IPS DF 4.7 (cell line): ENCODE results near the gene TEX14.

Experiments
- DNase-seq: peaks from one replicate; pipeline ENCODE4 v3.0.0-alpha.2; 2013; ENCODE audit warnings: low spot score; ENCODE audit errors: extremely low read depth

Gene TEX14

GRCh38 chr17:58527306-58527705, 164.5 kb downstream of the TEX14 start:
- no peak for DNase-seq

- DNase-seq = no peak
Observed at GRCh38 chr17:58525239-58525638, 166.6 kb downstream of the TEX14 start.

GRCh38 chr17:58521680-58522079, 170.2 kb downstream of the TEX14 start:
- DNase-seq = no peak

GRCh38 chr17:58520843-58521430, 170.9 kb downstream of the TEX14 start:
- DNase-seq = no peak

- DNase-seq = peak; percentile 98
Observed at GRCh38 chr17:58517928-58518609, 173.8 kb downstream of the TEX14 start.

GRCh38 chr17:58517378-58517927, 174.4 kb downstream of the TEX14 start:
- DNase-seq = no peak

- DNase-seq = no peak
Observed at GRCh38 chr17:58516644-58517377, 175.0 kb downstream of the TEX14 start.

GRCh38 chr17:58515286-58515685, 176.6 kb downstream of the TEX14 start:
- DNase-seq = no peak

GRCh38 chr17:58514770-58515157, 177.1 kb downstream of the TEX14 start:
- DNase-seq = no peak

- no peak for DNase-seq
Observed at GRCh38 chr17:58513965-58514769, 177.7 kb downstream of the TEX14 start, which contains the start of gene MTMR4. MTMR4 (minus strand) TSS chr17:58514638; CDS start chr17:58514407, 231 bp downstream.

- no peak for DNase-seq
Observed at GRCh38 chr17:58513267-58513964, 178.4 kb downstream of the TEX14 start.

- no peak for DNase-seq
Observed at GRCh38 chr17:58510075-58510474, 181.8 kb downstream of the TEX14 start.

- DNase-seq = no peak
Observed at GRCh38 chr17:58508341-58509067, 183.3 kb downstream of the TEX14 start.

- DNase-seq = no peak
Observed at GRCh38 chr17:58507123-58507634, 184.7 kb downstream of the TEX14 start.
